BLaER1 treated with 17β-estradiol and CSF1 and Interleukin-3, amounts not matched to agents 10 nM and 100 nM (cell line): Measurements from ENCODE around the gene ADGRD1.
A peak's percentile ranks its signal among the peaks of the same experiment; 100 is the strongest.
"Not testable (repeated sequence)": the region's sequence is repeated elsewhere in the genome, so short reads cannot be mapped to it uniquely, and the experiment has no call there.

Experiments used
- H3K27ac ChIP-seq, 11 experiments: shearing (Covaris generic); formaldehyde crosslinking; 2 replicates each; pipeline ENCODE4 v1.8.1; 2022
- H3K27me3 ChIP-seq, 11 experiments: shearing (Covaris generic); formaldehyde crosslinking; 2 replicates each; pipeline ENCODE4 v1.8.1; 2022
- H3K36me3 ChIP-seq, 11 experiments: shearing (Covaris generic); formaldehyde crosslinking; 2 replicates each; pipeline ENCODE4 v1.8.1; 2022
- H3K4me1 ChIP-seq, 10 experiments: shearing (Covaris generic); formaldehyde crosslinking; 2 replicates each; pipeline ENCODE4 v1.8.1; 2022
- H3K4me2 ChIP-seq, 11 experiments: shearing (Covaris generic); formaldehyde crosslinking; 2 replicates each; pipeline ENCODE4 v1.8.1; 2022
- H3K4me3 ChIP-seq, 10 experiments: shearing (Covaris generic); formaldehyde crosslinking; 2 replicates each; pipeline ENCODE4 v1.8.1; 2022
- H3K9ac ChIP-seq, 11 experiments: shearing (Covaris generic); formaldehyde crosslinking; 2 replicates each; pipeline ENCODE4 v1.8.1; 2022
- H3K9me3 ChIP-seq, 11 experiments: shearing (Covaris generic); formaldehyde crosslinking; replicated peaks in 1 of 11; 2 replicates each; pipeline ENCODE4 v1.8.1; 2022
- H4K20me1 ChIP-seq, 11 experiments: shearing (Covaris generic); formaldehyde crosslinking; 2 replicates each; pipeline ENCODE4 v1.8.1; 2022
- Cebpa-rat ChIP-seq, 11 experiments: shearing (Covaris generic); IDR thresholded peaks; 2 replicates each; pipeline ENCODE4 v1.8.1; 2022

ADGRD1 gene

DNA sequence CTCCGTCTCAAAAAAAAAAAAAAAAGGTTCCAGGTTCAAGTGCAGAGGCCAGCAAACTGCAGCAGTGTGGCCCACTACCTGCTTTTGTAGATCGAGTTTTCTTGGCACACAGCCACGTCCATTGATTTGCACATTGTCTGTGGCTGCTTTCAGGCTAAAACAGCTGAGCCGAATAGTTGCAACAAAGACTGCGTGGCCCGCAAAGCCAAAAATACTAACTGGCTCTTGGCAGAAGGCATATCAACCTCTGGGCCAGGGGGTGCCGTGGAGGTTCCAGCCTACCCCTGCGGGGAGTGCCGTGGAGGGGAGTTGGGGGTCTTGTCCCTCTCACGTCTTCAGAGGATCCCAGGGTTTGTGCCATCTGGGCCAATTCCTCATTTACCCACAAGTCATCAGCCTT lies 170.1 kb downstream of the ADGRD1 start:
- no peak for TF ChIP-seq Cebpa-rat (IDR thresholded peaks at IDR 0.05)
- H3K4me1 ChIP-seq: no peaks in the 10 kb centered on the region
- peaks cover 0 to 5% (median 0%) of the 10 kb centered on the region in 11 experiments; a peak in 1 of 22 replicates for H3K36me3 ChIP-seq
- H3K9ac ChIP-seq: no peak overlapping the region
- no peak overlapping the region for H3K4me2 ChIP-seq
- no peak overlapping the region for H3K27ac ChIP-seq
- H3K9me3 ChIP-seq: peaks cover 0 to 11% (median 0%) of the 10 kb centered on the region in 11 experiments; a peak in 6 of 22 replicates
- H3K4me3 ChIP-seq: no peak overlapping the region
- no peaks in the 10 kb centered on the region for H4K20me1 ChIP-seq
- H3K27me3 ChIP-seq: no peaks in the 10 kb centered on the region

- H3K4me2 ChIP-seq: no peak overlapping the region
- peaks cover 0 to 11% (median 0%) of the 10 kb centered on the region in 11 experiments; a peak in 6 of 22 replicates for H3K9me3 ChIP-seq
- no peak overlapping the region for H3K4me3 ChIP-seq
- no peaks in the 10 kb centered on the region for H3K27me3 ChIP-seq
- no peak overlapping the region for H3K27ac ChIP-seq
- no peak overlapping the region for H3K9ac ChIP-seq
- H4K20me1 ChIP-seq: no peaks in the 10 kb centered on the region
- H3K4me1 ChIP-seq: no peaks in the 10 kb centered on the region
- no peak for TF ChIP-seq Cebpa-rat (IDR thresholded peaks at IDR 0.05)
- peaks cover 0 to 5% (median 0%) of the 10 kb centered on the region in 11 experiments; a peak in 1 of 22 replicates for H3K36me3 ChIP-seq
These were observed 171.0 kb downstream of the ADGRD1 start for GRCh38 chr12:131124487-131125280.

DNA sequence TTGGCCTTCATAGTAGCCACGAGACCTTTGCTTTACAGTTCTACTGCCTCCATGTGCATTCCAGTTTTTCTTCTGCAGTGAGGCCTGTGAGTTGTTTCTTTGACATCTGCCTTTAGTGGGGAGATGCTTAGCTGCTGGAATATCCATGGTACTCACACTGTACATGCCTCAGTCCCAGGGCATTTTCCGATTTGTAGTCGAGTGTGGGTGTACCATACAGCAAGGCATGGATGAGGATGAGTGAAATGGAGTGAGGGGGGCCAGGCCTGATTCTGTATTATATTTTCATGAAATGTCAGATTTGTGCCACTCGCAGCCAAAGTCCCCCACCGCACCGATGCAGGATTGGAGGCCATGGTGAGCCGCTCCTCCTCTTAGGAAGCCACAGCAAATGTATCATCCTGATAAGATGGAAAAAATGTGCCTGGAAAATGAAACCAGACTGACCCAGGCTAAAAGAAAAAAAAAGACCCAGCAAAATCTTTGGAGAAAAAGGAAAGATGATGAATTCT lies 173.0 kb downstream of the ADGRD1 start:
- Histone ChIP-seq H3K9me3 (peaks cover 0 to 11% (median 0%) of the 10 kb centered on the region in 11 experiments; a peak in 6 of 22 replicates), H3K4me1 (peaks cover 0 to 5% (median 3%) of the 10 kb centered on the region in 10 experiments; a peak in 10 of 20 replicates), H3K4me2 (no peak overlapping the region)

DNA sequence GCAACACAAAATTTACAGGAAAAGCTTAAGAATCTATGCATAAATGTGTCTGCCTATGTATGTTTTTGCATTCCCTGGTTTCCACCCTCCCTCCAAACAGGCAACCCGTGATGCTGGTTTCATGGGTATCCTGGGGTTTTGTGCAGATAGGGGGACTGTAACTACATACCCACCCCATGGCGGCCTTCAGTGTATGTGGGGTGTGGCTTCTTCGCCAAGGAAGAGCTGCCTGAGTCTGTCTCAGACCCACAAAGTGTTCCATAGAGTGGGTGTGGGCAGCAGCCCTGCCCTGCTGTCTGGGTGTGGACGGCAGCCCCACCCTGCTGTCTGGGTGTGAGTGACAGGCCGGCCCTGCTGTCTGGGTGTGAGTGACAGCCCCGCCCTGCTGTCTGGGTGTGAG lies 174.8 kb downstream of the ADGRD1 start:
- Histone ChIP-seq H3K27ac (no peak overlapping the region), H3K27me3 (no peaks in the 10 kb centered on the region), H4K20me1 (peaks cover 0 to 11% (median 0%) of the 10 kb centered on the region in 11 experiments; a peak in 4 of 22 replicates), H3K9ac (no peak overlapping the region), H3K4me3 (no peak overlapping the region), H3K4me1 (peaks cover 0 to 22% (median 18%) of the 10 kb centered on the region in 10 experiments; a peak in 17 of 20 replicates), H3K36me3 (no peaks in the 10 kb centered on the region), H3K9me3 (peaks cover 0 to 11% (median 0%) of the 10 kb centered on the region in 11 experiments; a peak in 6 of 22 replicates), H3K4me2 (no peak overlapping the region)
- TF ChIP-seq Cebpa-rat (IDR thresholded peaks at IDR 0.05): no peak

More for the DNA sequence above, 173.0 kb downstream of the ADGRD1 start:
- no peak for TF ChIP-seq Cebpa-rat (IDR thresholded peaks at IDR 0.05)
- H4K20me1 ChIP-seq: no peaks in the 10 kb centered on the region
- no peak overlapping the region for H3K9ac ChIP-seq
- H3K27ac ChIP-seq: no peak overlapping the region
- H3K4me3 ChIP-seq: no peak overlapping the region
- no peaks in the 10 kb centered on the region for H3K36me3 ChIP-seq
- no peaks in the 10 kb centered on the region for H3K27me3 ChIP-seq

GRCh38 chr12:131128966-131129619 lies 175.4 kb downstream of the ADGRD1 start:
- H3K4me3 ChIP-seq, H3K9ac ChIP-seq, H3K36me3 ChIP-seq, H3K27ac ChIP-seq, H3K27me3 ChIP-seq, H3K4me2 ChIP-seq: not testable (repeated sequence)
- Histone ChIP-seq H3K4me1 (peaks cover 0 to 25% (median 22%) of the 10 kb centered on the region in 10 experiments; a peak in 17 of 20 replicates), H4K20me1 (peaks cover 0 to 15% (median 0%) of the 10 kb centered on the region in 11 experiments; a peak in 6 of 22 replicates), H3K9me3 (peaks cover 0 to 11% (median 0%) of the 10 kb centered on the region in 11 experiments; a peak in 6 of 22 replicates)

GRCh38 chr12:131129839-131130238 lies 176.1 kb downstream of the ADGRD1 start:
- Histone ChIP-seq H3K4me3 (no peak overlapping the region), H3K27me3 (no peaks in the 10 kb centered on the region), H3K9ac (no peak overlapping the region), H3K27ac (no peak overlapping the region), H3K9me3 (peaks cover 0 to 11% (median 0%) of the 10 kb centered on the region in 11 experiments; a peak in 6 of 22 replicates), H3K4me1 (peaks cover 0 to 25% (median 22%) of the 10 kb centered on the region in 10 experiments; a peak in 17 of 20 replicates), H3K36me3 (no peaks in the 10 kb centered on the region), H4K20me1 (peaks cover 0 to 17% (median 0%) of the 10 kb centered on the region in 11 experiments; a peak in 6 of 22 replicates), H3K4me2 (no peak overlapping the region)
- TF ChIP-seq Cebpa-rat (IDR thresholded peaks at IDR 0.05): no peak

DNA sequence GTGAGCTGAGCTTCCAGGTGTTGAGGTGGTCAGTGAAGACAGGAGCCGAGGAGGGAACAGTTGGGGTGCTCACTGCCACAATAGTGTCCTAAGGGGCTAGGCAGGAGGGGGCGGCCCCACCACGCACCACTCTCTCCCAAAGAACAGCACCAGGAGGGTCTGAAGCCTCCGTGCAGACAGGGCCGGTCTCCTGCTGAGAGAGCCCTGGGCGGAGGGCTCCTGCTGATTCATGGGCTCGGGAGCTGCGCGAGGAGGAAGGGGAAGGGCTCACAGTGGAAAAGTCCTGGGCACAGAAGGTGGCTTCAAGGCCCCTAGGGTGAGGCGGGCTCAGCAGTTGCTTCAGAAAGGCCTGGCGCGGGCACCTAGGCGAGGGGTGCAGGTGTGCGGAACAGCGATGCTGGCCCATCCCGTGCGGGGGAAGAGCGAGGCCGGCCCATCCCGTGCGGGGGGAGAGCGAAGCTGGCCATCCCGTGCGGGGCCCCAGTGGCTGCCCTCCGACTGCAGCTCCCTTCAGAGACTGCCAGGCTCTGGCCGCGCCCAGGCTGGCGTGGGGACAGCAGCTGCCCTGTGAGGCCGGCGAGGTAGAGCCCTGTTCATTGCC lies 176.7 kb downstream of the ADGRD1 start:
- TF ChIP-seq Cebpa-rat (IDR thresholded peaks at IDR 0.05): no peak
- H3K4me3 ChIP-seq: no peak overlapping the region
- no peaks in the 10 kb centered on the region for H3K27me3 ChIP-seq
- no peak overlapping the region for H3K9ac ChIP-seq
- peaks cover 0 to 11% (median 0%) of the 10 kb centered on the region in 11 experiments; a peak in 6 of 22 replicates for H3K9me3 ChIP-seq
- no peak overlapping the region for H3K4me2 ChIP-seq
- peaks cover 0 to 25% (median 22%) of the 10 kb centered on the region in 10 experiments; a peak in 17 of 20 replicates for H3K4me1 ChIP-seq
- H3K36me3 ChIP-seq: no peaks in the 10 kb centered on the region; a peak in 1 of 22 replicates
- H4K20me1 ChIP-seq: peaks cover 0 to 22% (median 0%) of the 10 kb centered on the region in 11 experiments; a peak in 6 of 22 replicates
- no peak overlapping the region for H3K27ac ChIP-seq

- peaks cover 0 to 22% (median 0%) of the 10 kb centered on the region in 11 experiments; a peak in 6 of 22 replicates for H4K20me1 ChIP-seq
- peaks cover 0 to 11% (median 0%) of the 10 kb centered on the region in 11 experiments; a peak in 6 of 22 replicates for H3K9me3 ChIP-seq
- H3K27ac ChIP-seq: no peak overlapping the region
- H3K4me1 ChIP-seq: peaks cover 0 to 25% (median 22%) of the 10 kb centered on the region in 10 experiments; a peak in 17 of 20 replicates
- H3K4me3 ChIP-seq: no peak overlapping the region
- no peaks in the 10 kb centered on the region for H3K27me3 ChIP-seq
- no peaks in the 10 kb centered on the region; a peak in 1 of 22 replicates for H3K36me3 ChIP-seq
- no peak for TF ChIP-seq Cebpa-rat (IDR thresholded peaks at IDR 0.05)
- no peak overlapping the region for H3K9ac ChIP-seq
- H3K4me2 ChIP-seq: peak overlapping the region in 3 of 11 experiments; percentile 55 to 66 (median 60); a peak in 5 of 22 replicates
These were observed 177.5 kb downstream of the ADGRD1 start for GRCh38 chr12:131131077-131131807.
